ENCODE results near the gene SMURF1. TPM values are rescaled to one million over a fixed set of nuclear protein-coding genes. Genes with fewer than 3 reads are reported as not detected.
A peak's percentile ranks its signal among the peaks of the same experiment; 100 is the strongest.

The SMURF1 gene
- total and polyA plus RNA-seq, 2 of the 8 experiments (the other 6 are each of a cell fraction or from before 2014, with no cell fraction given): 9.6 to 24.5 TPM

- Histone ChIP-seq H3K27ac (ENCODE audit: low read depth, low read length) (no peak overlapping the region), H2BK15ac (ENCODE audit: low read length) (no peak overlapping the region), H3K9me3 (ENCODE audit: insufficient read depth in 2 of 2, low read depth in 1 of 2, low read length in 1 of 2) (no peaks in the 10 kb centered on the region), H3K4me3 (ENCODE audit: extremely low read depth in 1 of 4, insufficient read depth in 2 of 4, low read depth in 3 of 4, low read length in 4 of 4) (no peak overlapping the region), H4K8ac (ENCODE audit: extremely low read depth, insufficient read depth, low read length) (no peak overlapping the region), H3K23me2 (ENCODE audit: low read depth, low read length) (no peaks in the 10 kb centered on the region; the same call in 1 of the 2 replicates), H2BK20ac (ENCODE audit: low read length) (no peak overlapping the region), H2AFZ (ENCODE audit: low read length) (no peak overlapping the region), H3K9ac (replicated peaks in 1 of 4; ENCODE audit: extremely low read depth in 1 of 4, low read depth in 3 of 4, low read length in 3 of 4) (peak overlapping the region in 1 of 4 experiments; percentile 19; a peak in 1 of 7 replicates), H3K23ac (ENCODE audit: insufficient read length) (no peak overlapping the region), H4K20me1 (replicated peaks in 1 of 2; ENCODE audit: control insufficient read depth in 1 of 2, insufficient read depth in 2 of 2, low read length in 2 of 2) (peaks cover 5 to 9% of the 10 kb centered on the region in 2 experiments), H2BK12ac (ENCODE audit: low read depth, low read length) (peak overlapping the region; percentile 46; the same call in 1 of the 2 replicates), H4K91ac (replicated peaks; ENCODE audit: insufficient read length, low read length) (no peak overlapping the region), H2AK5ac (ENCODE audit: low read depth, low read length) (no peak overlapping the region), H2BK120ac (replicated peaks; ENCODE audit: low read depth, low read length) (no peak overlapping the region), H3K79me1 (ENCODE audit: low read depth, low read length) (no peaks in the 10 kb centered on the region), H3K4ac (replicated peaks; ENCODE audit: insufficient read length, low read depth, low read length) (no peak overlapping the region), H2BK5ac (ENCODE audit: low read depth, low read length) (0 out of 2 replicates have a peak overlapping the region, but pooled peaks have one; percentile 40), H3K56ac (replicated peaks; ENCODE audit: insufficient read length, low read depth, low read length) (no peak overlapping the region), H4K5ac (ENCODE audit: insufficient read length, low read depth, low read length) (no peak overlapping the region), H3K14ac (ENCODE audit: insufficient read length) (no peak overlapping the region), H3K4me2 (ENCODE audit: insufficient read depth in 1 of 2, low read depth in 2 of 2, low read length in 2 of 2) (no peak overlapping the region), H3K27me3 (replicated peaks in 1 of 4; ENCODE audit: control insufficient read depth in 3 of 4, extremely low read depth in 1 of 4, insufficient read depth in 3 of 4, low read length in 3 of 4) (no peaks in the 10 kb centered on the region), H3K79me2 (ENCODE audit: control insufficient read depth in 1 of 2, insufficient read depth in 2 of 2, low read length in 2 of 2) (no peaks in the 10 kb centered on the region), H3K18ac (ENCODE audit: extremely low read depth, low read length) (no peak overlapping the region), H3K36me3 (ENCODE audit: control insufficient read depth in 2 of 4, insufficient read depth in 4 of 4, low read length in 3 of 4) (peaks cover 19 to 57% (median 50%) of the 10 kb centered on the region in 4 experiments; a peak in 7 of 8 replicates), H3K4me1 (replicated peaks in 1 of 4; ENCODE audit: control insufficient read depth in 3 of 4, insufficient read depth in 4 of 4, low read length in 3 of 4) (no peaks in the 10 kb centered on the region)
- no peak for TF ChIP-seq BACH1 (IDR thresholded peaks at IDR 0.05; ENCODE audit: low read length)
- no peak for TF ChIP-seq KDM1A (IDR thresholded peaks at IDR 0.05; ENCODE audit: borderline replicate concordance, low read length)
- TF ChIP-seq SRF (IDR thresholded peaks at IDR 0.05; ENCODE audit: low read depth, low read length): no peak
- no peak for TF ChIP-seq CTBP2 (IDR thresholded peaks at IDR 0.05; ENCODE audit: borderline replicate concordance, insufficient read depth, insufficient read length, low read length)
- TF ChIP-seq GTF2F1 (IDR thresholded peaks at IDR 0.05; ENCODE audit: borderline replicate concordance, low read depth, low read length): no peak
- no peak for TF ChIP-seq RNF2 (IDR thresholded peaks at IDR 0.05; ENCODE audit: borderline replicate concordance, low read depth, low read length, missing control alignments, poor library complexity, severe bottlenecking)
- TF ChIP-seq SIX5 (IDR thresholded peaks at IDR 0.05; ENCODE audit: low read depth, low read length): no peak
- TF ChIP-seq, protein P1, sequence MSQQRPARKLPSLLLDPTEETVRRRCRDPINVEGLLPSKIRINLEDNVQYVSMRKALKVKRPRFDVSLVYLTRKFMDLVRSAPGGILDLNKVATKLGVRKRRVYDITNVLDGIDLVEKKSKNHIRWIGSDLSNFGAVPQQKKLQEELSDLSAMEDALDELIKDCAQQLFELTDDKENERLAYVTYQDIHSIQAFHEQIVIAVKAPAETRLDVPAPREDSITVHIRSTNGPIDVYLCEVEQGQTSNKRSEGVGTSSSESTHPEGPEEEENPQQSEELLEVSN (IDR thresholded peaks at IDR 0.05): no peak
- TF ChIP-seq SP1 (IDR thresholded peaks at IDR 0.05; ENCODE audit: low read depth, low read length): no peak
- DNase-seq (ENCODE audit: low read depth in 1 of 2, low spot score in 2 of 2): no peak
- ChIA-PET POLR2A (ENCODE audit: partially characterized antibody) (no interaction called here), CTCF (ENCODE audit: partially characterized antibody) (interaction anchor here (0.6 kb wide), 1 partner anchor 331 kb away, joined by 3 read pairs; no protein-coding TSS in a partner anchor)
- 93 to 100% methylated on average over 4 to 15 of the region's 15 CpGs for WGBS, 2 experiments (ENCODE audit: extremely low coverage in 1 of 2, insufficient coverage in 1 of 2, insufficient read length in 1 of 2, insufficient replicate concordance in 2 of 2, low coverage in 1 of 2, low lambda C conversion rate in 2 of 2, missing lambda C conversion rate in 1 of 2)
- FAIRE-seq: no peak
Measured at GRCh38 chr7:98996150-98996552, 147.8 kb downstream of the SMURF1 start.

Measured in H1 (cell line).